H1 (cell line): ENCODE data around the gene TEDC1. TPM values are rescaled to one million over a fixed set of nuclear protein-coding genes. Genes with fewer than 3 reads are reported as not detected.

Source experiments
- CTCF ChIA-PET: fragments of 300-600 bp; sonication (Branson Sonifier 250); formaldehyde crosslinking; loops from one replicate; lab custom pipeline; 2021; ENCODE audit not compliant: partially characterized antibody; lab: Charles Lee
- POLR2A ChIA-PET: fragments of 300-600 bp; sonication (Branson Sonifier 250); formaldehyde crosslinking; loops from one replicate; lab custom pipeline; 2021; ENCODE audit warnings: inconsistent platforms; ENCODE audit not compliant: partially characterized antibody; lab: Charles Lee
- DNase-seq, 2 experiments: peaks; one replicate each; pipeline versions ENCODE4 v3.0.0 to v3.0.0-alpha.2; 2010 to 2022; ENCODE audit warnings: low spot score in 2 of 2, low read depth in 1 of 2, mixed read lengths in 1 of 2
- FAIRE-seq: peaks from 2 replicates; lab custom pipeline; 2011; peaks lifted over from hg19 to GRCh38; lab: Jason Lieb, UNC
- H2AFZ ChIP-seq: 2 replicates; pipeline ENCODE4 v1.8.1; 2012; ENCODE audit warnings: low read length, inconsistent platforms
- H2AK5ac ChIP-seq: 2 replicates; pipeline ENCODE4 v1.6.1; 2013; ENCODE audit warnings: low read depth, low read length
- H2BK120ac ChIP-seq: replicated peaks from 2 replicates; pipeline ENCODE3; 2013; ENCODE audit warnings: low read depth, low read length, inconsistent platforms
- H2BK12ac ChIP-seq: 2 replicates; pipeline ENCODE4 v1.6.1; 2013; ENCODE audit warnings: low read depth, low read length
- H2BK15ac ChIP-seq: 2 replicates; pipeline ENCODE4 v1.6.1; 2013; ENCODE audit warnings: low read length
- H2BK20ac ChIP-seq: 2 replicates; pipeline ENCODE4 v1.6.1; 2013; ENCODE audit warnings: low read length
- H2BK5ac ChIP-seq: 2 replicates; pipeline ENCODE4 v1.6.1; 2013; ENCODE audit warnings: low read depth, low read length
- H3K14ac ChIP-seq: 2 replicates; pipeline ENCODE4 v1.6.1; 2013; ENCODE audit warnings: inconsistent platforms; ENCODE audit not compliant: insufficient read length
- H3K18ac ChIP-seq: 2 replicates; pipeline ENCODE4 v1.6.1; 2013; ENCODE audit warnings: low read length; ENCODE audit errors: extremely low read depth
- H3K23ac ChIP-seq: 2 replicates; pipeline ENCODE4 v1.6.1; 2013; ENCODE audit warnings: inconsistent platforms; ENCODE audit not compliant: insufficient read length
- H3K23me2 ChIP-seq: 2 replicates; pipeline ENCODE4 v1.6.1; 2013; ENCODE audit warnings: low read depth, low read length
- H3K27ac ChIP-seq: 2 replicates; pipeline ENCODE4 v1.6.1; 2011; ENCODE audit warnings: low read depth, low read length, inconsistent platforms
- H3K27me3 ChIP-seq, 4 experiments: replicated peaks in 1 of 4; 1 replicate in 1 of 4; 2 replicates in 3 of 4; pipeline versions ENCODE4 v1.6.1 to v1.8.1; 2011 to 2013; ENCODE audit warnings: low read length in 3 of 4, mild to moderate bottlenecking in 3 of 4, inconsistent platforms in 2 of 4, mixed read lengths in 2 of 4, moderate library complexity in 1 of 4; ENCODE audit not compliant: control insufficient read depth in 3 of 4, insufficient read depth in 3 of 4; ENCODE audit errors: extremely low read depth in 1 of 4
- H3K36me3 ChIP-seq, 4 experiments: 2 replicates each; pipeline versions ENCODE4 v1.6.1 to v1.8.1; 2011 to 2013; ENCODE audit warnings: mild to moderate bottlenecking in 4 of 4, low read length in 3 of 4, moderate library complexity in 2 of 4, control low read depth in 1 of 4, inconsistent platforms in 1 of 4; ENCODE audit not compliant: insufficient read depth in 4 of 4, control insufficient read depth in 2 of 4
- H3K4ac ChIP-seq: replicated peaks from 2 replicates; pipeline ENCODE3; 2013; ENCODE audit warnings: low read length, low read depth, mixed read lengths, inconsistent platforms; ENCODE audit not compliant: insufficient read length
- H3K4me1 ChIP-seq, 4 experiments: replicated peaks in 1 of 4; 1 replicate in 1 of 4; 2 replicates in 3 of 4; pipeline versions ENCODE4 v1.6.1 to v1.8.1; 2011 to 2013; ENCODE audit warnings: low read length in 3 of 4, inconsistent platforms in 2 of 4, mixed read lengths in 1 of 4; ENCODE audit not compliant: insufficient read depth in 4 of 4, control insufficient read depth in 3 of 4
- H3K4me2 ChIP-seq, 2 experiments: 2 replicates each; pipeline versions ENCODE4 v1.6.1 to v1.8.1; 2011 to 2013; ENCODE audit warnings: low read depth in 2 of 2, low read length in 2 of 2, control low read depth in 1 of 2, inconsistent platforms in 1 of 2, mild to moderate bottlenecking in 1 of 2; ENCODE audit not compliant: insufficient read depth in 1 of 2
- H3K4me3 ChIP-seq, 4 experiments: fragments of 200-600, 300-600 bp in 1 of 4; sonication (generic), shearing (Covaris generic), sonication (Bioruptor Twin) in 1 of 4; 2 replicates each; pipeline versions ENCODE4 v1.5.1 to v1.8.1; 2011 to 2016; ENCODE audit warnings: low read length in 4 of 4, low read depth in 3 of 4, control low read depth in 2 of 4, inconsistent platforms in 2 of 4, mild to moderate bottlenecking in 2 of 4, mixed read lengths in 1 of 4, moderate library complexity in 1 of 4; ENCODE audit not compliant: insufficient read depth in 2 of 4; ENCODE audit errors: extremely low read depth in 1 of 4
- H3K56ac ChIP-seq: replicated peaks from 2 replicates; pipeline ENCODE3; 2013; ENCODE audit warnings: low read depth, mild to moderate bottlenecking, mixed read lengths, low read length, inconsistent platforms; ENCODE audit not compliant: insufficient read length
- H3K79me1 ChIP-seq: 2 replicates; pipeline ENCODE4 v1.6.1; 2013; ENCODE audit warnings: low read depth, low read length, control low read depth
- H3K79me2 ChIP-seq, 2 experiments: 2 replicates each; pipeline versions ENCODE4 v1.6.1 to v1.8.1; 2012 to 2013; ENCODE audit warnings: low read length in 2 of 2, mild to moderate bottlenecking in 2 of 2, inconsistent platforms in 1 of 2; ENCODE audit not compliant: insufficient read depth in 2 of 2, control insufficient read depth in 1 of 2
- H3K9ac ChIP-seq, 4 experiments: replicated peaks in 1 of 4; 1 replicate in 1 of 4; 2 replicates in 3 of 4; pipeline versions ENCODE4 v1.6.1 to v1.8.1; 2011 to 2013; ENCODE audit warnings: low read depth in 3 of 4, low read length in 3 of 4, control low read depth in 2 of 4, mild to moderate bottlenecking in 2 of 4, moderate library complexity in 2 of 4, inconsistent platforms in 1 of 4; ENCODE audit errors: extremely low read depth in 1 of 4
- H3K9me3 ChIP-seq, 2 experiments: 2 replicates each; pipeline versions ENCODE4 v1.6.1 to v1.8.1; 2012 to 2013; ENCODE audit warnings: mild to moderate bottlenecking in 2 of 2, moderate library complexity in 2 of 2, control low read depth in 1 of 2, inconsistent platforms in 1 of 2, low read depth in 1 of 2, low read length in 1 of 2, mixed read lengths in 1 of 2; ENCODE audit not compliant: insufficient read depth in 2 of 2
- H4K20me1 ChIP-seq, 2 experiments: replicated peaks in 1 of 2; 2 replicates each; pipeline versions ENCODE3 to v1.8.1; 2011 to 2013; ENCODE audit warnings: inconsistent platforms in 2 of 2, low read length in 2 of 2, mild to moderate bottlenecking in 1 of 2; ENCODE audit not compliant: insufficient read depth in 2 of 2, control insufficient read depth in 1 of 2
- H4K5ac ChIP-seq: 2 replicates; pipeline ENCODE4 v1.6.1; 2013; ENCODE audit warnings: low read length, low read depth, mixed read lengths, inconsistent platforms; ENCODE audit not compliant: insufficient read length
- H4K8ac ChIP-seq: 2 replicates; pipeline ENCODE4 v1.8.0; 2013; ENCODE audit warnings: mild to moderate bottlenecking, moderate library complexity, low read length, inconsistent platforms; ENCODE audit not compliant: insufficient read depth; ENCODE audit errors: extremely low read depth
- H4K91ac ChIP-seq: replicated peaks from 2 replicates; pipeline ENCODE3; 2013; ENCODE audit warnings: low read length, mixed read lengths, inconsistent platforms; ENCODE audit not compliant: insufficient read length
- KDM4A ChIP-seq: IDR thresholded peaks from one replicate; pipeline ENCODE4 v1.7.1; 2012; ENCODE audit warnings: low read depth, mild to moderate bottlenecking, moderate library complexity, low read length, inconsistent platforms; ENCODE audit not compliant: severe bottlenecking
- SP2 ChIP-seq: IDR thresholded peaks from 2 replicates; pipeline ENCODE4 v1.6.1; 2012; ENCODE audit warnings: mild to moderate bottlenecking, low read length, inconsistent platforms
- WGBS, 2 experiments: shearing (Covaris generic) in 1 of 2; methylation state at CpG; one replicate each; pipeline versions ENCODE4 v1.1.6 to v1.1.7; 2013 to 2015; ENCODE audit warnings: low lambda C conversion rate in 2 of 2, mixed read lengths in 2 of 2, inconsistent platforms in 1 of 2, low coverage in 1 of 2, missing lambda C conversion rate in 1 of 2; ENCODE audit not compliant: insufficient replicate concordance in 2 of 2, insufficient coverage in 1 of 2, insufficient read length in 1 of 2; ENCODE audit errors: extremely low coverage in 1 of 2, missing lambda C conversion rate in 1 of 2; 5-methylcytosine and 5-hydroxymethylcytosine counted together
- polyA plus RNA-seq, 7 experiments: library from polyadenylated mRNA; depleted of rRNA in 3 of 7; stranded (reverse) in 5 of 7; unstranded in 2 of 7; fragments of >200 nt in 5 of 7; fragments of 200-250 nt in 2 of 7; gene quantifications; 1 replicate in 5 of 7; 2 replicates in 1 of 7; 4 replicates in 1 of 7; pipeline versions ENCODE4 v1.2.1 to v1.2.3, GENCODE V29; 2011 to 2013; ENCODE audit warnings: missing spikeins in 2 of 7, mixed read lengths in 2 of 7
- total RNA-seq: library from RNA; stranded (reverse); fragmentation: NEBNext Ultra II Directional; extraction: Animal tissue kit (Norgen Biotek cat#: 25700); gene quantifications from 2 replicates; pipeline ENCODE4 v1.2.1, GENCODE V29; 2021

Gene TEDC1
- total and polyA plus RNA-seq, 2 of the 8 experiments (the other 6 are each of a cell fraction or from before 2014, with no cell fraction given), result 5.6 to 14.8 TPM

DNA sequence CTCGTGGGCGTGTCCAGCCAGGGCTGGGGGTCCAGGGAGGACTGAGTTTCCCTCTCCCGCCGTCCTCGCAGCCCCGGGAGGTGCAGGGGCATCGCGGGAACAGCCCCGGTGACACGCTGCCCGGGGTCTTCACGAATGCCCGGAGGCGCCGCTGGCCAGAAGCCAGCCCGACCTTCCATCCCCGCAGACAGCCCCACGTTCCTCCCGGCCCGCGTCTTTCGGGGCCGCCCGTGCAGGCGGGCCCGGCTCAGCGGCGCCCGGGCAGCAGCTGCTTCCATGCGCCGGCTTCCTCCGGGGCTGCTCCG, 827 bp upstream of the TEDC1 start:
- H3K27ac ChIP-seq, result peak overlapping the region; percentile 60; the same call in 1 of the 2 replicates

More for the DNA sequence above, 827 bp upstream of the TEDC1 start:
- H3K23ac ChIP-seq, result no peak overlapping the region
- no peak overlapping the region for H2AK5ac ChIP-seq
- H2BK12ac ChIP-seq, result no peak overlapping the region
- H3K4ac ChIP-seq, result no peak overlapping the region
- H3K79me2 ChIP-seq, result no peaks in the 10 kb centered on the region
- ChIA-PET CTCF (interaction anchor here (0.8 to 2.6 kb wide), 20 partner anchors 9 to 709 kb away, joined by 3 to 33 read pairs (median 6); partner anchors contain the start of gene PACS2), POLR2A (interaction anchor here (0.8 to 2.8 kb wide), 3 partner anchors 9 to 17 kb away, joined by 4 to 9 read pairs (median 8); no protein-coding TSS in a partner anchor)
- peak overlapping the region in 3 of 4 experiments; percentile 51 to 70 (median 53); a peak in 3 of 7 replicates for H3K9ac ChIP-seq
- no peak overlapping the region for H3K14ac ChIP-seq
- no peak overlapping the region for H2BK5ac ChIP-seq
- H3K79me1 ChIP-seq, result no peaks in the 10 kb centered on the region
- DNase-seq, result no peak
- 6% methylated on average over 22 of the region's 33 CpGs; no CpG with 5 or more reads in 1 of the 2 experiments for WGBS, 2 experiments
- H3K18ac ChIP-seq, result no peak overlapping the region; the same call in none of the 2 replicates
- peaks cover 28 to 38% (median 37%) of the 10 kb centered on the region in 4 experiments for H3K27me3 ChIP-seq
- H4K5ac ChIP-seq, result no peak overlapping the region
- H3K23me2 ChIP-seq, result peaks cover 9% of the 10 kb centered on the region; the same call in 1 of the 2 replicates
- no peak for FAIRE-seq
- peaks cover 0 to 20% (median 5%) of the 10 kb centered on the region in 4 experiments; a peak in 5 of 7 replicates for H3K4me1 ChIP-seq
- no peak overlapping the region for H2AFZ ChIP-seq
- peaks cover 0 to 12% of the 10 kb centered on the region in 2 experiments for H4K20me1 ChIP-seq
- no peaks in the 10 kb centered on the region for H3K9me3 ChIP-seq
- H3K4me2 ChIP-seq, result peak overlapping the region; percentile 37 to 100
- no peaks in the 10 kb centered on the region; a peak in 2 of 8 replicates for H3K36me3 ChIP-seq
- no peak overlapping the region for H3K56ac ChIP-seq
- no peak overlapping the region for H2BK120ac ChIP-seq
- peak overlapping the region; percentile 30 to 77 (median 56) for H3K4me3 ChIP-seq
- H2BK20ac ChIP-seq, result no peak overlapping the region
- TF ChIP-seq SP2 (no peak), KDM4A (peak; percentile 95)
- no peak overlapping the region for H2BK15ac ChIP-seq
- H4K91ac ChIP-seq, result no peak overlapping the region
- peak overlapping the region; percentile 68 for H4K8ac ChIP-seq
